Neural progenitor cell (in vitro differentiated cells): Measurements from ENCODE around the gene GCA. TPM values are rescaled to one million over a fixed set of nuclear protein-coding genes. Genes with fewer than 3 reads are reported as not detected.

Experiments
- DNase-seq: peaks from one replicate; pipeline ENCODE4 v3.0.0-alpha.2; 2016; ENCODE audit warnings: low spot score
- H2AFZ ChIP-seq: fragments of 200-600 bp; sonication (generic); replicated peaks from 2 replicates; pipeline ENCODE4 v1.6.1; 2016; ENCODE audit warnings: antibody characterized with exemption
- H3F3A ChIP-seq: fragments of 200-600 bp; sonication (generic); 2 replicates; pipeline ENCODE4 v1.6.1; 2016; ENCODE audit warnings: antibody characterized with exemption, low read depth
- H3K27ac ChIP-seq: fragments of 200-600 bp; sonication (generic); 2 replicates; pipeline ENCODE4 v1.5.1; 2016; ENCODE audit warnings: mild to moderate bottlenecking
- H3K27me3 ChIP-seq: fragments of 200-600 bp; sonication (generic); 2 replicates; pipeline ENCODE4 v1.6.1; 2016; ENCODE audit warnings: mild to moderate bottlenecking, moderate library complexity
- H3K36me3 ChIP-seq: fragments of 200-600 bp; sonication (generic); 2 replicates; pipeline ENCODE4 v1.5.1; 2016
- H3K4me1 ChIP-seq: fragments of 200-600 bp; sonication (generic); 2 replicates; pipeline ENCODE4 v1.6.1; 2016; ENCODE audit warnings: mixed run types
- H3K4me2 ChIP-seq: fragments of 200-600 bp; sonication (generic); 2 replicates; pipeline ENCODE4 v1.6.1; 2016
- H3K4me3 ChIP-seq: fragments of 200-600 bp; sonication (generic); 2 replicates; pipeline ENCODE4 v1.5.1; 2016
- H3K79me2 ChIP-seq: fragments of 200-600 bp; sonication (generic); 2 replicates; pipeline ENCODE4 v1.6.1; 2016; ENCODE audit warnings: low read depth
- H3K9ac ChIP-seq: fragments of 200-600 bp; sonication (generic); 2 replicates; pipeline ENCODE4 v1.6.1; 2016
- H3K9me3 ChIP-seq: fragments of 200-600 bp; sonication (generic); 2 replicates; pipeline ENCODE4 v1.5.1; 2016; ENCODE audit warnings: low read depth
- H4K20me1 ChIP-seq: fragments of 200-600 bp; sonication (generic); 2 replicates; pipeline ENCODE4 v1.6.1; 2016; ENCODE audit warnings: low read depth
- H3K27ac Mint-ChIP-seq: 3 replicates; pipeline ENCODE4 v1.8.0; 2021; ENCODE audit warnings: mixed read lengths
- H3K27me3 Mint-ChIP-seq: 2 replicates; pipeline ENCODE4 v1.8.0; 2022; ENCODE audit warnings: low read depth, mild to moderate bottlenecking, inconsistent platforms, moderate library complexity, mixed read lengths; ENCODE audit not compliant: insufficient read depth
- H3K36me3 Mint-ChIP-seq: 3 replicates; pipeline ENCODE4 v1.8.0; 2021; ENCODE audit warnings: mixed read lengths
- H3K4me1 Mint-ChIP-seq: 3 replicates; pipeline ENCODE4 v1.8.0; 2021; ENCODE audit warnings: mixed read lengths
- H3K4me3 Mint-ChIP-seq: 3 replicates; pipeline ENCODE4 v1.8.0; 2021; ENCODE audit warnings: mild to moderate bottlenecking, moderate library complexity, mixed read lengths
- H3K9me3 Mint-ChIP-seq: 3 replicates; pipeline ENCODE4 v1.8.0; 2020; ENCODE audit warnings: mixed read lengths
- EZH2 ChIP-seq: fragments of 200-600 bp; sonication (generic); IDR thresholded peaks from 2 replicates; pipeline ENCODE4 v1.6.1; 2017; ENCODE audit warnings: antibody characterized with exemption, mild to moderate bottlenecking, moderate library complexity
- EZH2phosphoT487 ChIP-seq: fragments of 200-600 bp; sonication (generic); IDR thresholded peaks from 2 replicates; pipeline ENCODE4 v1.6.1; 2017; ENCODE audit warnings: antibody characterized with exemption
- total RNA-seq: library from RNA; depleted of rRNA; stranded (reverse); fragments of >200 nt; gene quantifications from 2 replicates; pipeline ENCODE4 v1.2.3, GENCODE V29; 2015; ENCODE audit warnings: low replicate concordance
- TF ChIP-seq, protein P1 (sequence below): fragments of 200-600 bp; sonication (generic); IDR thresholded peaks from 2 replicates; pipeline ENCODE4 v1.5.1; 2017; ENCODE audit warnings: antibody characterized with exemption, mild to moderate bottlenecking

GCA gene
- total RNA-seq, 1 donor from 2014 or later = 64.8 TPM

DNA sequence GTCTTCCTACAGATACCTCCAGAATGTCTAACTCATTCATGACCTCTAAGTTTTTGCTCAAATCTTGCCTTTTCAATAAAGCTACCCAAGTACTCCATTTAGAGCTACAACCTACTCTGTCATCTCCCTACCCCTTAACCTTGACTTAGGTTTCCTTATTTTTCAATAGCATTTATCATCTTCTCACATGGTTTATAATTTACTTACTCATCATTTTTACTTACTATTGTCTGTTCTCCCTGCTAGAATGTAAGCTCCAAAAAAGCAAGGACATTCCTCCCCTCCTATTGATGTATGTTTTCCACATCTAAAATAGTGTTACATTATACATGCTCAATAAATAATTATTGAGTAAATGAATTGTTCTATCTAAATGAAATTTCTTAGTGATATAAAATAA lies 3.1 kb upstream of the GCA start:
- H3K79me2 ChIP-seq = peaks cover 16% of the 10 kb centered on the region
- no peak overlapping the region for H3K27ac ChIP-seq
- H3K9me3 ChIP-seq = no peaks in the 10 kb centered on the region
- Mint-ChIP-seq H3K4me3 (no peak overlapping the region), H3K27me3 (no peaks in the 10 kb centered on the region), H3K36me3 (no peaks in the 10 kb centered on the region), H3K27ac (no peak overlapping the region), H3K9me3 (no peaks in the 10 kb centered on the region), H3K4me1 (peaks cover 14% of the 10 kb centered on the region)
- no peaks in the 10 kb centered on the region for H4K20me1 ChIP-seq
- TF ChIP-seq, protein P1, sequence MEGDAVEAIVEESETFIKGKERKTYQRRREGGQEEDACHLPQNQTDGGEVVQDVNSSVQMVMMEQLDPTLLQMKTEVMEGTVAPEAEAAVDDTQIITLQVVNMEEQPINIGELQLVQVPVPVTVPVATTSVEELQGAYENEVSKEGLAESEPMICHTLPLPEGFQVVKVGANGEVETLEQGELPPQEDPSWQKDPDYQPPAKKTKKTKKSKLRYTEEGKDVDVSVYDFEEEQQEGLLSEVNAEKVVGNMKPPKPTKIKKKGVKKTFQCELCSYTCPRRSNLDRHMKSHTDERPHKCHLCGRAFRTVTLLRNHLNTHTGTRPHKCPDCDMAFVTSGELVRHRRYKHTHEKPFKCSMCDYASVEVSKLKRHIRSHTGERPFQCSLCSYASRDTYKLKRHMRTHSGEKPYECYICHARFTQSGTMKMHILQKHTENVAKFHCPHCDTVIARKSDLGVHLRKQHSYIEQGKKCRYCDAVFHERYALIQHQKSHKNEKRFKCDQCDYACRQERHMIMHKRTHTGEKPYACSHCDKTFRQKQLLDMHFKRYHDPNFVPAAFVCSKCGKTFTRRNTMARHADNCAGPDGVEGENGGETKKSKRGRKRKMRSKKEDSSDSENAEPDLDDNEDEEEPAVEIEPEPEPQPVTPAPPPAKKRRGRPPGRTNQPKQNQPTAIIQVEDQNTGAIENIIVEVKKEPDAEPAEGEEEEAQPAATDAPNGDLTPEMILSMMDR = no peak
- TF ChIP-seq EZH2phosphoT487 (no peak), EZH2 (no peak)
- H2AFZ ChIP-seq = no peak overlapping the region
- peaks cover 53% of the 10 kb centered on the region for H3K27me3 ChIP-seq
- H3K4me1 ChIP-seq = peaks cover 11% of the 10 kb centered on the region
- no peak overlapping the region for H3K4me3 ChIP-seq
- no peak overlapping the region for H3K9ac ChIP-seq
- H3K36me3 ChIP-seq = no peaks in the 10 kb centered on the region
- DNase-seq = no peak
- H3F3A ChIP-seq = peaks cover 5% of the 10 kb centered on the region
- H3K4me2 ChIP-seq = no peak overlapping the region

GRCh38 chr2:162342321-162342720 lies 1.6 kb upstream of the GCA start:
- Histone ChIP-seq H3K36me3 (no peaks in the 10 kb centered on the region), H3K27ac (no peak overlapping the region), H3F3A (peaks cover 5% of the 10 kb centered on the region), H4K20me1 (no peaks in the 10 kb centered on the region), H3K4me2 (no peak overlapping the region), H3K4me3 (no peak overlapping the region), H3K4me1 (peaks cover 15% of the 10 kb centered on the region), H3K79me2 (peaks cover 29% of the 10 kb centered on the region), H2AFZ (no peak overlapping the region), H3K9me3 (no peaks in the 10 kb centered on the region), H3K9ac (no peak overlapping the region), H3K27me3 (peaks cover 53% of the 10 kb centered on the region)
- Mint-ChIP-seq H3K27me3 (no peaks in the 10 kb centered on the region), H3K36me3 (no peaks in the 10 kb centered on the region), H3K4me3 (no peak overlapping the region), H3K9me3 (no peaks in the 10 kb centered on the region), H3K4me1 (peaks cover 9% of the 10 kb centered on the region), H3K27ac (no peak overlapping the region)
- DNase-seq = no peak
- TF ChIP-seq EZH2phosphoT487 (no peak), EZH2 (no peak)
- TF ChIP-seq, protein P1 = no peak

- Mint-ChIP-seq H3K27ac (no peak overlapping the region), H3K36me3 (no peaks in the 10 kb centered on the region), H3K27me3 (no peaks in the 10 kb centered on the region)
These were observed 1.1 kb upstream of the GCA start for GRCh38 chr2:162342841-162343240.

More at GRCh38 chr2:162342841-162343240, 1.1 kb upstream of the GCA start:
- Histone ChIP-seq H3K27ac (no peak overlapping the region), H2AFZ (no peak overlapping the region), H3K9ac (no peak overlapping the region), H3F3A (peaks cover 5% of the 10 kb centered on the region), H3K9me3 (no peaks in the 10 kb centered on the region), H3K27me3 (peaks cover 52% of the 10 kb centered on the region), H3K4me3 (no peak overlapping the region), H3K36me3 (no peaks in the 10 kb centered on the region), H3K4me1 (peaks cover 15% of the 10 kb centered on the region), H4K20me1 (no peaks in the 10 kb centered on the region), H3K79me2 (peaks cover 29% of the 10 kb centered on the region), H3K4me2 (no peak overlapping the region)
- TF ChIP-seq, protein P1 = no peak
- TF ChIP-seq EZH2 (no peak), EZH2phosphoT487 (no peak)
- DNase-seq = no peak
- Mint-ChIP-seq H3K4me1 (peaks cover 8% of the 10 kb centered on the region), H3K4me3 (no peak overlapping the region), H3K9me3 (no peaks in the 10 kb centered on the region)
